Neural progenitor cell (in vitro differentiated cells): ENCODE measurements around the gene EPHX1. TPM values are rescaled to one million over a fixed set of nuclear protein-coding genes. Genes with fewer than 3 reads are reported as not detected.

Experiments used
- DNase-seq: peaks from one replicate; pipeline ENCODE4 v3.0.0-alpha.2; 2016; ENCODE audit warnings: low spot score
- H2AFZ ChIP-seq: fragments of 200-600 bp; sonication (generic); replicated peaks from 2 replicates; pipeline ENCODE4 v1.6.1; 2016; ENCODE audit warnings: antibody characterized with exemption
- H3F3A ChIP-seq: fragments of 200-600 bp; sonication (generic); 2 replicates; pipeline ENCODE4 v1.6.1; 2016; ENCODE audit warnings: antibody characterized with exemption, low read depth
- H3K27ac ChIP-seq: fragments of 200-600 bp; sonication (generic); 2 replicates; pipeline ENCODE4 v1.5.1; 2016; ENCODE audit warnings: mild to moderate bottlenecking
- H3K27me3 ChIP-seq: fragments of 200-600 bp; sonication (generic); 2 replicates; pipeline ENCODE4 v1.6.1; 2016; ENCODE audit warnings: mild to moderate bottlenecking, moderate library complexity
- H3K36me3 ChIP-seq: fragments of 200-600 bp; sonication (generic); 2 replicates; pipeline ENCODE4 v1.5.1; 2016
- H3K4me1 ChIP-seq: fragments of 200-600 bp; sonication (generic); 2 replicates; pipeline ENCODE4 v1.6.1; 2016; ENCODE audit warnings: mixed run types
- H3K4me2 ChIP-seq: fragments of 200-600 bp; sonication (generic); 2 replicates; pipeline ENCODE4 v1.6.1; 2016
- H3K4me3 ChIP-seq: fragments of 200-600 bp; sonication (generic); 2 replicates; pipeline ENCODE4 v1.5.1; 2016
- H3K79me2 ChIP-seq: fragments of 200-600 bp; sonication (generic); 2 replicates; pipeline ENCODE4 v1.6.1; 2016; ENCODE audit warnings: low read depth
- H3K9ac ChIP-seq: fragments of 200-600 bp; sonication (generic); 2 replicates; pipeline ENCODE4 v1.6.1; 2016
- H3K9me3 ChIP-seq: fragments of 200-600 bp; sonication (generic); 2 replicates; pipeline ENCODE4 v1.5.1; 2016; ENCODE audit warnings: low read depth
- H4K20me1 ChIP-seq: fragments of 200-600 bp; sonication (generic); 2 replicates; pipeline ENCODE4 v1.6.1; 2016; ENCODE audit warnings: low read depth
- H3K27ac Mint-ChIP-seq: 3 replicates; pipeline ENCODE4 v1.8.0; 2021; ENCODE audit warnings: mixed read lengths
- H3K27me3 Mint-ChIP-seq: 2 replicates; pipeline ENCODE4 v1.8.0; 2022; ENCODE audit warnings: low read depth, mild to moderate bottlenecking, inconsistent platforms, moderate library complexity, mixed read lengths; ENCODE audit not compliant: insufficient read depth
- H3K36me3 Mint-ChIP-seq: 3 replicates; pipeline ENCODE4 v1.8.0; 2021; ENCODE audit warnings: mixed read lengths
- H3K4me1 Mint-ChIP-seq: 3 replicates; pipeline ENCODE4 v1.8.0; 2021; ENCODE audit warnings: mixed read lengths
- H3K4me3 Mint-ChIP-seq: 3 replicates; pipeline ENCODE4 v1.8.0; 2021; ENCODE audit warnings: mild to moderate bottlenecking, moderate library complexity, mixed read lengths
- H3K9me3 Mint-ChIP-seq: 3 replicates; pipeline ENCODE4 v1.8.0; 2020; ENCODE audit warnings: mixed read lengths
- EZH2 ChIP-seq: fragments of 200-600 bp; sonication (generic); IDR thresholded peaks from 2 replicates; pipeline ENCODE4 v1.6.1; 2017; ENCODE audit warnings: antibody characterized with exemption, mild to moderate bottlenecking, moderate library complexity
- EZH2phosphoT487 ChIP-seq: fragments of 200-600 bp; sonication (generic); IDR thresholded peaks from 2 replicates; pipeline ENCODE4 v1.6.1; 2017; ENCODE audit warnings: antibody characterized with exemption
- total RNA-seq: library from RNA; depleted of rRNA; stranded (reverse); fragments of >200 nt; gene quantifications from 2 replicates; pipeline ENCODE4 v1.2.3, GENCODE V29; 2015; ENCODE audit warnings: low replicate concordance
- TF ChIP-seq, protein P1 (sequence below): fragments of 200-600 bp; sonication (generic); IDR thresholded peaks from 2 replicates; pipeline ENCODE4 v1.5.1; 2017; ENCODE audit warnings: antibody characterized with exemption, mild to moderate bottlenecking

Gene EPHX1
- total RNA-seq, 1 donor from 2014 or later, result 4.3 TPM

DNA sequence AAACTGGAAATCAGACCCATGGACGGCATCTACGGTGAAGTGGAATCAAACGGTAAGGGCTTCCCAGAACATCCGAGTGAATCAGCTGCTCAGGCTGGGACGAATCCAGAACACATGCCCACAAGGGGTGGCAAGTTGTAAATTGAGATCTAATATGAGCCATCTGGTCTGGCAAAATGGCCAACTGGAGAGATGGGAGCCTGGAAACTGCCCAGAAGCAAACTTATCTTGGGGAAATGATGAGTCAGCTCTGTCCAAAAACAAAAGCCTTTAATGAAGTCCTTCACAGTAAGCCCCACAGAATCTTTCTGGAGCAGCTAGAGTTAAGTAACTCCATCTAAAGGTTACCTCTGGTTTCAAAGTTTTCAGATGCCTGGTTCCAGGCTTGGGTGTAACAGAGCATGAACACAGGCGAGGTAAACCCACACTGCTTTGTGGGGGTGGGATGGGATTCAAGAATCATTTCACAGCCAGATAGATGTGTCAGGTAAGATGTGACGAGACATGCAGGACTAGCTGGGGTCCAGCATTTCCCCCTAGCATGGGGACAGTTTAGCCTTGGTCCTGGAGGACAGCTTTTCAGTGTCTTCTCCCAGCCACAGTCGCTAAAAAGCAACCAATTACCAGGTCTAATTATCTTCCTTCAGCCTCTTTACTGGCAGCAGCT, 42.8 kb upstream of the EPHX1 start:
- Mint-ChIP-seq H3K4me3 (no peak overlapping the region), H3K4me1 (peaks cover 56% of the 10 kb centered on the region)

DNA sequence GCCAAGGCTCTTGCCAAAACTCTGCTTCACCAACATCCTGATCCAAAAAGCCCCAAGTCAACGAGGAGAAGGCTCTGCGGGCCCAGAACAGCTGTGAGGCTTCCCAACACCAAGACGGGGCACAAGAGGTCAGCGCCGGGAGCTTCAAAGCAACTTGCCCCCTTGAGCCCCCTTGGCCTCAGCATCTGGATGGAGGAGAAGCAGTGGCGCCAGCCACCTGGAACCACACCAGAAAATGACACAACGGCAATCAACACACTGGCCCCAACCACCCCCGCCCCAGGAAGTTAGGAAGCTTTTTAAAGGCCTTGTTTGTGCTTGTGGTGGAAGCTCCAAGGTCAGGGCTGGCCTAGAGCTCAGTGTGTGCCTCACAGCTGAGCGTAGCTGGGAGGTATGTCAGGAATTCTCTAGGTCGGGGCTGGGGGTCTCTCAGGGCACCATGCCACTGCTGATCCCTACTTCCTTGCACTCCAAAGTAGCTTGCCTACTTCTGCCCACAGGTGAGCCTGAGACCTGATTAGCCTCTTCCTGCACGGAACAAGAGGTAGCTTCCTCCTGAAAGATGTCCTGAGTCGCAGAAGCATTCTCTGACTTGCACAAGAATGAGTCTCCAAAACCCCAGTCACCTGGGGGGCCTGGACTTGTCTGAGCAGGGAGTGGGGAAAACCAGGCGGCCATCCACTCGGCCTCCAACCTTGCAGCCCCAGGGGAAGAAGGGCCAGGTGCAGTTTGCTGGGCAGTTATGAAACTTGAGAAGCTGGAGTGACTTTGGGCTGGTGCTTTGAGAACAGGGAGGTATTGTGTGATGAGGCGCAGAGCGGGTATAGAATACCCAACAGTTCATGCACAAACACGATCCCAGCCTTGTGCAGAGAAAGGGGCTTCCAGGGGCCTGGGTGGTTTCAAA, 42.0 kb upstream of the EPHX1 start:
- H4K20me1 ChIP-seq, result no peaks in the 10 kb centered on the region
- Mint-ChIP-seq H3K27me3 (peaks cover 9% of the 10 kb centered on the region), H3K4me3 (no peak overlapping the region), H3K4me1 (peaks cover 52% of the 10 kb centered on the region), H3K9me3 (no peaks in the 10 kb centered on the region), H3K36me3 (no peaks in the 10 kb centered on the region), H3K27ac (peak overlapping the region; percentile 37)
- no peaks in the 10 kb centered on the region for H3K79me2 ChIP-seq
- H3K4me3 ChIP-seq, result no peak overlapping the region
- no peaks in the 10 kb centered on the region for H3K27me3 ChIP-seq
- H3K36me3 ChIP-seq, result no peaks in the 10 kb centered on the region
- no peaks in the 10 kb centered on the region for H3K9me3 ChIP-seq
- no peak overlapping the region for H2AFZ ChIP-seq
- no peak overlapping the region for H3K27ac ChIP-seq
- H3K4me1 ChIP-seq, result peaks cover 25% of the 10 kb centered on the region
- H3F3A ChIP-seq, result peaks cover 46% of the 10 kb centered on the region
- DNase-seq, result no peak
- TF ChIP-seq EZH2 (no peak), EZH2phosphoT487 (no peak)
- TF ChIP-seq, protein P1, sequence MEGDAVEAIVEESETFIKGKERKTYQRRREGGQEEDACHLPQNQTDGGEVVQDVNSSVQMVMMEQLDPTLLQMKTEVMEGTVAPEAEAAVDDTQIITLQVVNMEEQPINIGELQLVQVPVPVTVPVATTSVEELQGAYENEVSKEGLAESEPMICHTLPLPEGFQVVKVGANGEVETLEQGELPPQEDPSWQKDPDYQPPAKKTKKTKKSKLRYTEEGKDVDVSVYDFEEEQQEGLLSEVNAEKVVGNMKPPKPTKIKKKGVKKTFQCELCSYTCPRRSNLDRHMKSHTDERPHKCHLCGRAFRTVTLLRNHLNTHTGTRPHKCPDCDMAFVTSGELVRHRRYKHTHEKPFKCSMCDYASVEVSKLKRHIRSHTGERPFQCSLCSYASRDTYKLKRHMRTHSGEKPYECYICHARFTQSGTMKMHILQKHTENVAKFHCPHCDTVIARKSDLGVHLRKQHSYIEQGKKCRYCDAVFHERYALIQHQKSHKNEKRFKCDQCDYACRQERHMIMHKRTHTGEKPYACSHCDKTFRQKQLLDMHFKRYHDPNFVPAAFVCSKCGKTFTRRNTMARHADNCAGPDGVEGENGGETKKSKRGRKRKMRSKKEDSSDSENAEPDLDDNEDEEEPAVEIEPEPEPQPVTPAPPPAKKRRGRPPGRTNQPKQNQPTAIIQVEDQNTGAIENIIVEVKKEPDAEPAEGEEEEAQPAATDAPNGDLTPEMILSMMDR, result no peak
- no peak overlapping the region for H3K4me2 ChIP-seq
- H3K9ac ChIP-seq, result no peak overlapping the region

More for the DNA sequence above, 42.8 kb upstream of the EPHX1 start:
- no peaks in the 10 kb centered on the region for H3K27me3 ChIP-seq
- H3K27ac ChIP-seq, result no peak overlapping the region
- H3F3A ChIP-seq, result peaks cover 46% of the 10 kb centered on the region
- no peak for DNase-seq
- no peaks in the 10 kb centered on the region for H3K36me3 ChIP-seq
- H3K9ac ChIP-seq, result no peak overlapping the region
- Mint-ChIP-seq H3K27me3 (peaks cover 9% of the 10 kb centered on the region), H3K36me3 (no peaks in the 10 kb centered on the region), H3K27ac (peak overlapping the region; percentile 37), H3K9me3 (no peaks in the 10 kb centered on the region)
- TF ChIP-seq EZH2phosphoT487, result no peak
- TF ChIP-seq, protein P1, result no peak
- TF ChIP-seq EZH2, result no peak
- no peak overlapping the region for H2AFZ ChIP-seq
- H3K4me1 ChIP-seq, result peaks cover 33% of the 10 kb centered on the region
- H3K79me2 ChIP-seq, result no peaks in the 10 kb centered on the region
- no peak overlapping the region for H3K4me2 ChIP-seq
- no peaks in the 10 kb centered on the region for H3K9me3 ChIP-seq
- no peaks in the 10 kb centered on the region for H4K20me1 ChIP-seq
- H3K4me3 ChIP-seq, result no peak overlapping the region

DNA sequence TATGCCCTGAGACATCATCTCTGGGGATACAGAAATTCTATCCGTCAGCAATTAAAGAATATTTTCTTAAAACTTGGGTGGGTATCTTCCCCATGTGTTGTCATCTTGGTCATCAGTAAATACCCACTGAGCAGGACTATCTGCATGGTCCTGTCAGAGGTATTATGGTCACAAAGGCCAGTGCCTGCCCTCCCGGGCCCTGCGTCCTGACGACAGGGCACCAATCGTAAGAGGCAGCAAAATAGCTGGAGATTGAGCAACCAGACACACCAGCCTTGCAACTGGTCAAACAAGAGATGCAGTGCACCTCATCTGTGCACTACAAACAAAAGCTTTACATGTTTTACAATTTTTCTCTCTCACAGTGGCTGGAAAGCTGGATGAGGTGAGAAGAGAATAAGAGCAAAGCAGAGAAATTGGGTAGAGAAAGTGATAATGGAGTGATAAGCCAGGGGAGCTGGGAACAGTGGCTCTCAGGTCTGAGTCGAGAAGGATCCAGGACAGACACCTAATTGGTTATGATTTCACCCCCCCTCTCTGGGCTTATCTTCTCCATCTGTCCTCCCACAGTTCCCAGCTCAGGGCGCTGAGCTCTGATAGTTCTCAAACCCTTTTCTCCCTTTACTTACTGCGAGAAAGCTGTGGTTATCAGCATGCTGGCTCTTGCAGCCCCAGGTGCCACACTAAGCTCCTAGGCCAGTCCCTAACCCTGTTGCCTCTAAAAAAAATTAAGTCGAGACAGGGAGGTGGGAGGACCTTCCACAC, 41.1 kb upstream of the EPHX1 start:
- Mint-ChIP-seq H3K36me3 (no peaks in the 10 kb centered on the region), H3K4me3 (no peak overlapping the region), H3K4me1 (peaks cover 51% of the 10 kb centered on the region), H3K27ac (no peak overlapping the region), H3K27me3 (peaks cover 4% of the 10 kb centered on the region), H3K9me3 (no peaks in the 10 kb centered on the region)
- Histone ChIP-seq H3K27me3 (no peaks in the 10 kb centered on the region), H4K20me1 (no peaks in the 10 kb centered on the region), H2AFZ (no peak overlapping the region), H3K36me3 (no peaks in the 10 kb centered on the region), H3K9ac (no peak overlapping the region), H3K4me1 (peaks cover 17% of the 10 kb centered on the region), H3K79me2 (no peaks in the 10 kb centered on the region), H3K4me3 (no peak overlapping the region), H3F3A (peaks cover 44% of the 10 kb centered on the region), H3K27ac (no peak overlapping the region), H3K4me2 (no peak overlapping the region), H3K9me3 (no peaks in the 10 kb centered on the region)
- TF ChIP-seq, protein P1, result no peak
- TF ChIP-seq EZH2 (no peak), EZH2phosphoT487 (no peak)
- DNase-seq, result no peak
